ENCODE measurements around the gene OSBPL8.

OSBPL8 gene

DNA sequence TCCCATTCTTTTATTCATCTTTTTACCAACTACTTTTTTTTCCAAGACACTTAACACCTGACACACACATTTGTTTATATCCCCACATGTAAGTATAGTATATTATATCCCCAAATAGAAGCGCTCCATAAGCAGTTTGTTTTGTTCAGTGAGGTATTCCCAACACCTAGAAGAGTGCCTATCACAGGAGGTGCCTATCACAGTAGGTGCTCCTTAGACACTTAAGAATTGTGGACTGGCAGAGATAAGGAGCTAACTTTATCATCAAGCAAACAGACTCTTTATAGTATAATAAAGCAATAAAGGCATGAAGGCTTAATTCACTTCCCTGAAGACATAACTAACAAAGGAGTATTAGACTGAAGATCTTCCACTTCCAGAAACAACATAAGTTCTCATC, 29.1 kb downstream of the OSBPL8 start:
- no peak for ATAC-seq
- no peak for TF ChIP-seq PPARA (CRISPR knock-in tag; IDR thresholded peaks at IDR 0.05; ENCODE audit: borderline replicate concordance)
- TF ChIP-seq ESRRG (CRISPR knock-in tag; IDR thresholded peaks at IDR 0.05), result no peak
- TF ChIP-seq, protein P1, sequence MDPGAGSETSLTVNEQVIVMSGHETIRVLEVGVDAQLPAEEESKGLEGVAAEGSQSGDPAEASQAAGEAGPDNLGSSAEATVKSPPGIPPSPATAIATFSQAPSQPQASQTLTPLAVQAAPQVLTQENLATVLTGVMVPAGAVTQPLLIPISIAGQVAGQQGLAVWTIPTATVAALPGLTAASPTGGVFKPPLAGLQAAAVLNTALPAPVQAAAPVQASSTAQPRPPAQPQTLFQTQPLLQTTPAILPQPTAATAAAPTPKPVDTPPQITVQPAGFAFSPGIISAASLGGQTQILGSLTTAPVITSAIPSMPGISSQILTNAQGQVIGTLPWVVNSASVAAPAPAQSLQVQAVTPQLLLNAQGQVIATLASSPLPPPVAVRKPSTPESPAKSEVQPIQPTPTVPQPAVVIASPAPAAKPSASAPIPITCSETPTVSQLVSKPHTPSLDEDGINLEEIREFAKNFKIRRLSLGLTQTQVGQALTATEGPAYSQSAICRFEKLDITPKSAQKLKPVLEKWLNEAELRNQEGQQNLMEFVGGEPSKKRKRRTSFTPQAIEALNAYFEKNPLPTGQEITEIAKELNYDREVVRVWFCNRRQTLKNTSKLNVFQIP (CRISPR knock-in tag; IDR thresholded peaks at IDR 0.05; ENCODE audit: borderline replicate concordance, low read depth), result no peak
- TF ChIP-seq ZFP30 (CRISPR knock-in tag; IDR thresholded peaks at IDR 0.05), result no peak
- TF ChIP-seq, protein P2, sequence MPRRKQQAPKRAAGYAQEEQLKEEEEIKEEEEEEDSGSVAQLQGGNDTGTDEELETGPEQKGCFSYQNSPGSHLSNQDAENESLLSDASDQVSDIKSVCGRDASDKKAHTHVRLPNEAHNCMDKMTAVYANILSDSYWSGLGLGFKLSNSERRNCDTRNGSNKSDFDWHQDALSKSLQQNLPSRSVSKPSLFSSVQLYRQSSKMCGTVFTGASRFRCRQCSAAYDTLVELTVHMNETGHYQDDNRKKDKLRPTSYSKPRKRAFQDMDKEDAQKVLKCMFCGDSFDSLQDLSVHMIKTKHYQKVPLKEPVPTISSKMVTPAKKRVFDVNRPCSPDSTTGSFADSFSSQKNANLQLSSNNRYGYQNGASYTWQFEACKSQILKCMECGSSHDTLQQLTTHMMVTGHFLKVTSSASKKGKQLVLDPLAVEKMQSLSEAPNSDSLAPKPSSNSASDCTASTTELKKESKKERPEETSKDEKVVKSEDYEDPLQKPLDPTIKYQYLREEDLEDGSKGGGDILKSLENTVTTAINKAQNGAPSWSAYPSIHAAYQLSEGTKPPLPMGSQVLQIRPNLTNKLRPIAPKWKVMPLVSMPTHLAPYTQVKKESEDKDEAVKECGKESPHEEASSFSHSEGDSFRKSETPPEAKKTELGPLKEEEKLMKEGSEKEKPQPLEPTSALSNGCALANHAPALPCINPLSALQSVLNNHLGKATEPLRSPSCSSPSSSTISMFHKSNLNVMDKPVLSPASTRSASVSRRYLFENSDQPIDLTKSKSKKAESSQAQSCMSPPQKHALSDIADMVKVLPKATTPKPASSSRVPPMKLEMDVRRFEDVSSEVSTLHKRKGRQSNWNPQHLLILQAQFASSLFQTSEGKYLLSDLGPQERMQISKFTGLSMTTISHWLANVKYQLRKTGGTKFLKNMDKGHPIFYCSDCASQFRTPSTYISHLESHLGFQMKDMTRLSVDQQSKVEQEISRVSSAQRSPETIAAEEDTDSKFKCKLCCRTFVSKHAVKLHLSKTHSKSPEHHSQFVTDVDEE (CRISPR knock-in tag; IDR thresholded peaks at IDR 0.05), result no peak
- TF ChIP-seq ZNF565 (CRISPR knock-in tag; conservative IDR thresholded peaks at IDR 0.05; ENCODE audit: low read depth), result no peak
- no peak for TF ChIP-seq ARNTL (CRISPR knock-in tag; IDR thresholded peaks at IDR 0.05; ENCODE audit: borderline replicate concordance, low read depth)
- TF ChIP-seq CSDC2 (CRISPR knock-in tag; IDR thresholded peaks at IDR 0.05), result no peak
- no peak for TF ChIP-seq ZNF70 (CRISPR knock-in tag; IDR thresholded peaks at IDR 0.05)
- TF ChIP-seq PATZ1 (CRISPR knock-in tag; IDR thresholded peaks at IDR 0.05; ENCODE audit: borderline replicate concordance), result no peak
- TF ChIP-seq GLIS3 (CRISPR knock-in tag; IDR thresholded peaks at IDR 0.05), result no peak
- TF ChIP-seq TOX (CRISPR knock-in tag; IDR thresholded peaks at IDR 0.05; ENCODE audit: borderline replicate concordance), result no peak

GRCh38 chr12:76529226-76529918, 30.2 kb downstream of the OSBPL8 start:
- TF ChIP-seq, protein P3, sequence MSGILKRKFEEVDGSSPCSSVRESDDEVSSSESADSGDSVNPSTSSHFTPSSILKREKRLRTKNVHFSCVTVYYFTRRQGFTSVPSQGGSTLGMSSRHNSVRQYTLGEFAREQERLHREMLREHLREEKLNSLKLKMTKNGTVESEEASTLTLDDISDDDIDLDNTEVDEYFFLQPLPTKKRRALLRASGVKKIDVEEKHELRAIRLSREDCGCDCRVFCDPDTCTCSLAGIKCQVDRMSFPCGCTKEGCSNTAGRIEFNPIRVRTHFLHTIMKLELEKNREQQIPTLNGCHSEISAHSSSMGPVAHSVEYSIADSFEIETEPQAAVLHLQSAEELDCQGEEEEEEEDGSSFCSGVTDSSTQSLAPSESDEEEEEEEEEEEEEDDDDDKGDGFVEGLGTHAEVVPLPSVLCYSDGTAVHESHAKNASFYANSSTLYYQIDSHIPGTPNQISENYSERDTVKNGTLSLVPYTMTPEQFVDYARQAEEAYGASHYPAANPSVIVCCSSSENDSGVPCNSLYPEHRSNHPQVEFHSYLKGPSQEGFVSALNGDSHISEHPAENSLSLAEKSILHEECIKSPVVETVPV (CRISPR knock-in tag; IDR thresholded peaks at IDR 0.05), result no peak
- TF ChIP-seq PPARA (CRISPR knock-in tag; IDR thresholded peaks at IDR 0.05; ENCODE audit: borderline replicate concordance) (no peak), ESRRG (CRISPR knock-in tag; IDR thresholded peaks at IDR 0.05) (no peak), CSDC2 (CRISPR knock-in tag; IDR thresholded peaks at IDR 0.05) (no peak), ZNF8 (CRISPR knock-in tag; IDR thresholded peaks at IDR 0.05) (no peak), ISL1 (CRISPR knock-in tag; IDR thresholded peaks at IDR 0.05) (no peak), ZNF565 (CRISPR knock-in tag; conservative IDR thresholded peaks at IDR 0.05; ENCODE audit: low read depth) (no peak), BACH2 (CRISPR knock-in tag; IDR thresholded peaks at IDR 0.05; ENCODE audit: borderline replicate concordance) (no peak), ZFP30 (CRISPR knock-in tag; IDR thresholded peaks at IDR 0.05) (no peak), ARNTL (CRISPR knock-in tag; IDR thresholded peaks at IDR 0.05; ENCODE audit: borderline replicate concordance, low read depth) (no peak), GLIS3 (CRISPR knock-in tag; IDR thresholded peaks at IDR 0.05) (no peak), ZFP3 (CRISPR knock-in tag; IDR thresholded peaks at IDR 0.05) (no peak), TOX (CRISPR knock-in tag; IDR thresholded peaks at IDR 0.05; ENCODE audit: borderline replicate concordance) (no peak), PATZ1 (CRISPR knock-in tag; IDR thresholded peaks at IDR 0.05; ENCODE audit: borderline replicate concordance) (no peak), ZC3H10 (CRISPR knock-in tag; IDR thresholded peaks at IDR 0.05) (no peak), SNAI2 (CRISPR knock-in tag; IDR thresholded peaks at IDR 0.05) (no peak), TCF4 (CRISPR knock-in tag; IDR thresholded peaks at IDR 0.05; ENCODE audit: borderline replicate concordance) (no peak)
- TF ChIP-seq, protein P2 (CRISPR knock-in tag; IDR thresholded peaks at IDR 0.05), result no peak
- ATAC-seq, result no peak
